Stimulated activated CD4-positive, alpha-beta T cell treated with anti-CD3 and anti-CD28 coated beads, Interleukin-15, amount 100 ng/mL, for 24 hours (primary cell): ENCODE data around the gene TGDS.
"Not testable (repeated sequence)": the region's sequence is repeated elsewhere in the genome, so short reads cannot be mapped to it uniquely, and the experiment has no call there.

Experiments
- DNase-seq: peaks from one replicate; pipeline ENCODE4 v3.0.0-alpha.2; 2020

TGDS gene

GRCh38 chr13:94595950-94596574, at the start of gene TGDS:
TGDS (minus strand) TSS chr13:94596152; CDS start chr13:94596136, 16 bp downstream.
- peak; percentile 92 for DNase-seq

GRCh38 chr13:94641409-94641941, 45.5 kb upstream of the TGDS start:
- no peak for DNase-seq

GRCh38 chr13:94640721-94641120, 44.8 kb upstream of the TGDS start:
- DNase-seq, result no peak

- DNase-seq, result not testable (repeated sequence)
Observed at GRCh38 chr13:94637677-94638076, 41.7 kb upstream of the TGDS start.

GRCh38 chr13:94636942-94637578, 41.1 kb upstream of the TGDS start:
- DNase-seq, result no peak

- DNase-seq, result not testable (repeated sequence)
Observed at GRCh38 chr13:94636096-94636495, 40.1 kb upstream of the TGDS start.

GRCh38 chr13:94632226-94632980, 36.5 kb upstream of the TGDS start:
- DNase-seq, result no peak

- no peak for DNase-seq
Observed at GRCh38 chr13:94630858-94631257, 34.9 kb upstream of the TGDS start.

- DNase-seq, result no peak
Observed at GRCh38 chr13:94623316-94623715, 27.4 kb upstream of the TGDS start.

GRCh38 chr13:94622344-94622743, 26.4 kb upstream of the TGDS start:
- DNase-seq, result no peak

- peak; percentile 36 for DNase-seq
Observed at GRCh38 chr13:94620286-94620896, 24.4 kb upstream of the TGDS start.

- no peak for DNase-seq
Observed at GRCh38 chr13:94617389-94618000, 21.5 kb upstream of the TGDS start.

GRCh38 chr13:94613051-94613450, 17.1 kb upstream of the TGDS start:
- no peak for DNase-seq

GRCh38 chr13:94612050-94612449, 16.1 kb upstream of the TGDS start:
- DNase-seq, result no peak

GRCh38 chr13:94610475-94610874, 14.5 kb upstream of the TGDS start:
- no peak for DNase-seq

GRCh38 chr13:94609196-94609595, 13.2 kb upstream of the TGDS start:
- DNase-seq, result no peak

GRCh38 chr13:94608586-94608985, 12.6 kb upstream of the TGDS start:
- DNase-seq, result no peak

GRCh38 chr13:94607939-94608338, 12.0 kb upstream of the TGDS start:
- no peak for DNase-seq

GRCh38 chr13:94607056-94607455, 11.1 kb upstream of the TGDS start:
- DNase-seq, result no peak

- no peak for DNase-seq
Observed at GRCh38 chr13:94602467-94602866, 6.5 kb upstream of the TGDS start.

- DNase-seq, result peak; percentile 95
Observed at GRCh38 chr13:94601446-94602431, 5.8 kb upstream of the TGDS start, which contains the start of gene GPR180. GPR180 (plus strand) TSS chr13:94601857; CDS start chr13:94601928, 71 bp downstream.
